MCF 10A (cell line): Measurements from ENCODE around the gene MFSD12. TPM values are rescaled to one million over a fixed set of nuclear protein-coding genes. Genes with fewer than 3 reads are reported as not detected.

Experiments
- BruUV-seq: library from RNA; stranded (reverse); fragments of 400-500 nt; replicated peaks from 2 replicates; lab custom pipeline; 2021; lab: Mats Ljungman, UMichigan
- CTCF ChIA-PET: fragments of 300-600 bp; sonication (Branson Sonifier 250); formaldehyde crosslinking; extraction: SDS; loops from one replicate; lab custom pipeline; 2021; ENCODE audit warnings: antibody characterized with exemption, inconsistent platforms; lab: Yijun Ruan, JAX
- POLR2A ChIA-PET: fragments of 300-600, 350-650 bp; sonication (Branson Sonifier 250); formaldehyde crosslinking; extraction: SDS; loops from one replicate; lab custom pipeline; 2020; ENCODE audit warnings: antibody characterized with exemption, inconsistent platforms; lab: Yijun Ruan, JAX
- DNase-seq: peaks from one replicate; pipeline ENCODE4 v3.0.0-alpha.2; 2018; ENCODE audit not compliant: unreplicated experiment
- H3K27ac Mint-ChIP-seq: one replicate; pipeline ENCODE4 v1.8.0; 2022; ENCODE audit warnings: mild to moderate bottlenecking, low read depth, mixed read lengths; ENCODE audit not compliant: unreplicated experiment
- H3K27me3 Mint-ChIP-seq: one replicate; pipeline ENCODE4 v1.8.0; 2022; ENCODE audit warnings: mixed read lengths; ENCODE audit not compliant: insufficient read depth, unreplicated experiment
- H3K36me3 Mint-ChIP-seq: one replicate; pipeline ENCODE4 v1.8.0; 2022; ENCODE audit warnings: mild to moderate bottlenecking, moderate library complexity, mixed read lengths; ENCODE audit not compliant: insufficient read depth, unreplicated experiment
- H3K4me1 Mint-ChIP-seq: one replicate; pipeline ENCODE4 v1.8.0; 2022; ENCODE audit warnings: mixed read lengths; ENCODE audit not compliant: insufficient read depth, unreplicated experiment
- H3K4me3 Mint-ChIP-seq: one replicate; pipeline ENCODE4 v1.8.0; 2022; ENCODE audit warnings: mild to moderate bottlenecking, moderate library complexity, mixed read lengths; ENCODE audit not compliant: unreplicated experiment
- H3K9me3 Mint-ChIP-seq: one replicate; pipeline ENCODE4 v1.8.0; 2022; ENCODE audit warnings: mixed read lengths; ENCODE audit not compliant: unreplicated experiment
- intact Hi-C: fragments of 100-400 bp; cut with micrococcal nuclease; formaldehyde crosslinking; loops from 2 replicates; pipeline ENCODE4 v1.14.1; 2022
- total RNA-seq: library from RNA; stranded (reverse); gene quantifications from 2 replicates; pipeline ENCODE4 v1.2.3, GENCODE V29; 2022
- TF ChIP-seq, protein P1 (sequence below): fragments of 200-600 bp; IDR thresholded peaks from one replicate; pipeline ENCODE4 v1.8.0; 2022; ENCODE audit warnings: antibody characterized with exemption, mild to moderate bottlenecking; ENCODE audit not compliant: unreplicated experiment

Gene MFSD12
- total RNA-seq, 1 experiment from 2014 or later, result 79.4 TPM

DNA sequence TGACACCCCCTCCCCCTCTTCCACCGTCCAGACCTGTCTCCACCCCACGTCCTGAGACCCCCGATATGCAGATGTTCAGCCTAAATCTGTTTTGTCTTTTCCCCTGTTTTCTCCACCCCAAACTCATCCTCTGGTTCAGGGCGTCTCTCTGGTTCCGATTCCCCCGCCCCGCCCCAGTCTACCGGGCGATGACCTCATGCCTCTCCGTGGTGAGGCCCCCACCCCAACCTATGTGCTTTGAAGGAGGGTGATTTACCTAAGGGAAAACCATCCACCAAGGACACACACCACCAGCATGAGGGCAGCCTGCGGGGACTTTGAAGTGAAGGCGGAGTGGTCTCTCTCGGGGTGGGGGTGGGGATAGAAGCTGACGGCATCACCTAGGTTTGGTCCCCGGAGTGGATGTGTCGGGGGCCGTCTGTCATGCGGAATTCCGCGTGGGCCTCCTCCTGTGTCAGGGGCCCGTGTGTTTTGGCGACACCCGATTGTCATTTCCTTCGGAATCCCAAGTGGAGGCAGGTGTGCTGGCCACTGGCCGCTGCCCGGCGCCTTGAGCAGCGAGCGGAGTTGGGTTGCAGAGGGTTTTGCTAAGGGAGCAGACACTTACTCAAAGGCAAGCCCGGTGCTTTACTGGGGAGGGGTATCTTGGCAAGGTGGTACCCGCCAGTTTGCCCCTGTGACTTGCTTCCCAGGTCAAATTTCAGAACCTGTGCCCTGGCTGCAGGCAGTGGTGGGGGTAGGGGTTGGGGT is 49.8 kb downstream of the MFSD12 start:
- Mint-ChIP-seq H3K4me1 (peaks cover 19% of the 10 kb centered on the region), H3K27me3 (no peaks in the 10 kb centered on the region), H3K9me3 (no peaks in the 10 kb centered on the region), H3K36me3 (peaks cover 6% of the 10 kb centered on the region), H3K27ac (peak overlapping the region; percentile 97), H3K4me3 (peak overlapping the region; percentile 83)
- TF ChIP-seq, protein P1, sequence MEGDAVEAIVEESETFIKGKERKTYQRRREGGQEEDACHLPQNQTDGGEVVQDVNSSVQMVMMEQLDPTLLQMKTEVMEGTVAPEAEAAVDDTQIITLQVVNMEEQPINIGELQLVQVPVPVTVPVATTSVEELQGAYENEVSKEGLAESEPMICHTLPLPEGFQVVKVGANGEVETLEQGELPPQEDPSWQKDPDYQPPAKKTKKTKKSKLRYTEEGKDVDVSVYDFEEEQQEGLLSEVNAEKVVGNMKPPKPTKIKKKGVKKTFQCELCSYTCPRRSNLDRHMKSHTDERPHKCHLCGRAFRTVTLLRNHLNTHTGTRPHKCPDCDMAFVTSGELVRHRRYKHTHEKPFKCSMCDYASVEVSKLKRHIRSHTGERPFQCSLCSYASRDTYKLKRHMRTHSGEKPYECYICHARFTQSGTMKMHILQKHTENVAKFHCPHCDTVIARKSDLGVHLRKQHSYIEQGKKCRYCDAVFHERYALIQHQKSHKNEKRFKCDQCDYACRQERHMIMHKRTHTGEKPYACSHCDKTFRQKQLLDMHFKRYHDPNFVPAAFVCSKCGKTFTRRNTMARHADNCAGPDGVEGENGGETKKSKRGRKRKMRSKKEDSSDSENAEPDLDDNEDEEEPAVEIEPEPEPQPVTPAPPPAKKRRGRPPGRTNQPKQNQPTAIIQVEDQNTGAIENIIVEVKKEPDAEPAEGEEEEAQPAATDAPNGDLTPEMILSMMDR, result no peak
- POLR2A ChIA-PET, result interaction anchor here (0.7 to 1.0 kb wide), 2 partner anchors 49 to 513 kb away, joined by 3 to 4 read pairs; partner anchors contain the start of gene MFSD12
- BruUV-seq, result TSS peak; percentile 39
- intact Hi-C loops, result no loop called here
- peak; percentile 8 for DNase-seq
- CTCF ChIA-PET, result no interaction called here

DNA sequence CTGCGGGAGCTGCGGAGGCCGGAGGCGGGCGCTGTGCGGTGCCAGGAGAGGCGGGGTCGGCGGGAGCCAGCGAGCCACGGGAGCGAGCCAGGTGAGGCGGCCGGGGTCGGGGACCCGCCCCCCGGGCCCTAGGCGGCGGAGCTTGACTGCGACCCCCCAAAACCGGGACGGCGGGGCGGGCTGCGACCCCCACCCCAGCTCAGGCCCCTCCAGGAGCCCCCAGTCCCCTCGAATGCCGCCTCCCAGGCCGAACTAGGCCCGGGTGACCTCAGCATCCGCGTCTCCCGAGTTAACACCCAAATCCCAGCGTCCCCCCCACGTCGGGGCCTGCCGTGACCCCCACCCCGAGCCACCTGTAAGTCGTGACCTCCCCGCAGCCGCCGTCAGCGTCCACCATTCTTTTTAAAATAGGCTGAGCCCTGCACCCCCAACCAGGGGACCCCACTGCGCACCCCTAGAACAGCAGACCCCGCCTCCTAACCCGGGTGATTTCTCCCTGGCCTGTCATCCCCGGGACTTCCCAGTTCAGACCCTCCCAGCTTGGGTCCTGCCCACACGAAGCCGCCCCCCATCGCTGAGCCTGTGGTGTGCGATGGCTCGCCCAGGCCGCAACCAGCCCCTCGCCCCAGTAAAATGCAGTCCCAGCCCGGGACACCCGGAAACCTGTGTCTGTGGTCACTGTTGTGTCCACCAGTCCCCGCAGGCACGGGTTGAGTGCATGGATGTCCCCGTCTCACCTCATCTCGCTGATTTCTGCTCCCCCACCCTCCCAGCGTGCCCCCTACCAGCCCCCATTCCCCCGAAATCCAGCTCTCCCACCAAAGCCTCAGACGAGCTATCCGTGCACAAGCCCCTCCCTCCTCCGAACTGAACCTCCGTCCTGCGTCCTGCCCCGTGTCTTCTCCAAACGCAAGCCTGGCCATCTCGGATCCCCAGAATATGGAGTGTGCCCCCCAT is 50.7 kb downstream of the MFSD12 start:
- H3K27me3 Mint-ChIP-seq, result no peaks in the 10 kb centered on the region
- H3K27ac Mint-ChIP-seq, result peak overlapping the region; percentile 97
- intact Hi-C loops, result no loop called here
- peaks cover 19% of the 10 kb centered on the region for H3K4me1 Mint-ChIP-seq
- peak overlapping the region; percentile 83 for H3K4me3 Mint-ChIP-seq
- no peaks in the 10 kb centered on the region for H3K9me3 Mint-ChIP-seq
- TF ChIP-seq, protein P1, result no peak
- H3K36me3 Mint-ChIP-seq, result peaks cover 6% of the 10 kb centered on the region
- peak; percentile 25 for DNase-seq
- no TSS peak for BruUV-seq
- ChIA-PET POLR2A (interaction anchor here (0.7 to 1.0 kb wide), 5 partner anchors 32 to 1854 kb away, joined by 3 to 4 read pairs (median 3); partner anchors contain the start of genes DAPK3, MFSD12 and TCF3), CTCF (no interaction called here)

DNA sequence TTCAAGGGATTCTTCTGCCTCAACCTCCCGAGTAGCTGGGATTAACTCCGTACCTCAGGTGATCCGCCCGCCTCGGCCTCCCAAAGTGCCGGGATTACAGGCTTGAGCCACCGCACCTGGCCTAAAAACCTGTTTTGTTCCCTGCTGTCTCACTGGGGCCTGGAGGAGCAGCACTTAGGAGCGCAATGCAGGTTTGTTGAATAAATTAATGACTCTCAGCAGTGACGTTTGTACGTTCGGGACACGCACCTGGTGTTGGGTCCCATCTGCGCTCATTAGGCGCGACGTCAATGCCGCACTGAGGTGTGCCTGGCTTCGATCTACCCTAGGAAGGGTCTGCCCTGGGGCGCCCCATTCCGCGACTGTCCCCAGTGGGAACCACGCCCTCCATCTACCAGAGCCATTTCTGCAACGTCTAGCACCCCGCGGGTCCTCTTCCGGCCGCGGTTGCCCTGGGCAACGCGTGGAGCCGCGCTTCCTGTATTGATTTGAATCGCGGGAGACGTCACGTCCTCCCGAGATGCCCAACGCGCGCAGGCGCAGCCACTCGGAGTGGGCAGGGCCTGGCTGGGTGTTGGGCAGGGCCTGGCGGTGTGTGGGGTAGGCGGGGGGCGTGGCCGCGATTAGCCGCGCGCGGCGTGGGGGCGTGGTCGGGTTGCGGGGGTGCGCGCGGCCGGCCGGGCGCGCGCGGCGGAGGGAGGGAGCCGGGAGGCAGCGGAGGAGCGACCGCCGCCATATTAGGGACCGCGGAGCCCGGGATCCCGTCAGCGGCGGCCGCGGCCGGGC is 51.6 kb downstream of the MFSD12 start, which contains the start of gene FZR1:
Gene FZR1, plus strand, starts transcription at position 714 of the 786 bp plus-strand sequence. CDS start 16,679 bp downstream, outside the sequence.
- Mint-ChIP-seq H3K27me3 (no peaks in the 10 kb centered on the region), H3K27ac (peak within 1 kb of the TSS; percentile 97), H3K36me3 (peaks cover 6% of the 10 kb centered on the region), H3K9me3 (no peaks in the 10 kb centered on the region), H3K4me3 (peak within 1 kb of the TSS; percentile 83), H3K4me1 (peaks cover 23% of the 10 kb centered on the region)
- intact Hi-C loops, result no loop called here
- ChIA-PET CTCF (no interaction called here), POLR2A (interaction anchor here (0.9 to 1.0 kb wide), 2 partner anchors 465 to 1854 kb away, joined by 3 read pairs; partner anchors contain the start of genes DAPK3 and TCF3)
- TF ChIP-seq, protein P1, result no peak
- peak; percentile 99 for DNase-seq
- TSS peak; percentile 88 for BruUV-seq
